Natural killer cell treated with Interleukin-12 subunit alpha and Interleukin-12 subunit beta and Interleukin-15 and Interleukin-18, amount 100 ng/mL, for 72 hours (primary cell): Measurements from ENCODE around the gene IFT122. TPM values are rescaled to one million over a fixed set of nuclear protein-coding genes. Genes with fewer than 3 reads are reported as not detected.

Source experiments
- ATAC-seq, 2 donors: fragments of 150-1000 bp; cut with Tn5 transposase in 1 of 2; sonication (Bioruptor Pico), chemical (Tn5 transposase) in 1 of 2; 2 replicates each; pipeline ENCODE4 v1.10.0; 2021
- DNase-seq: peaks from one replicate; pipeline ENCODE4 v3.0.0; 2022; ENCODE audit warnings: low spot score
- H3K27ac Mint-ChIP-seq, 2 donors: 1 replicate in 1 of 2; 2 replicates in 1 of 2; pipeline ENCODE4 v1.8.0; 2022; ENCODE audit warnings: mixed read lengths in 2 of 2, mild to moderate bottlenecking in 1 of 2, moderate library complexity in 1 of 2
- H3K27me3 Mint-ChIP-seq, 2 donors: 1 replicate in 1 of 2; 2 replicates in 1 of 2; pipeline ENCODE4 v1.8.0; 2022; ENCODE audit warnings: mixed read lengths in 2 of 2
- H3K36me3 Mint-ChIP-seq: one replicate; pipeline ENCODE4 v1.8.0; 2022; ENCODE audit warnings: mixed read lengths
- H3K4me1 Mint-ChIP-seq, 2 donors: 1 replicate in 1 of 2; 2 replicates in 1 of 2; pipeline ENCODE4 v1.8.0; 2022; ENCODE audit warnings: low read depth in 2 of 2, mixed read lengths in 2 of 2, mild to moderate bottlenecking in 1 of 2
- H3K4me3 Mint-ChIP-seq: one replicate; pipeline ENCODE4 v1.8.0; 2022; ENCODE audit warnings: mixed read lengths
- H3K9me3 Mint-ChIP-seq: 2 replicates; pipeline ENCODE4 v1.8.0; 2022; ENCODE audit warnings: mixed read lengths
- total RNA-seq, 2 donors: library from RNA; stranded (reverse); gene quantifications; one replicate each; pipeline ENCODE4 v1.2.3, GENCODE V29; 2022

The IFT122 gene
- total RNA-seq, 2 donors from 2014 or later = 13.1 to 27.4 TPM

- ATAC-seq (peak; percentile 45 to 50), DNase-seq (no peak)
- H3K27me3 Mint-ChIP-seq = no peaks in the 10 kb centered on the region
- H3K4me1 Mint-ChIP-seq = peaks cover 24 to 28% of the 10 kb centered on the region in 2 donors
- no peaks in the 10 kb centered on the region for H3K36me3 Mint-ChIP-seq
- peak overlapping the region; percentile 60 for H3K4me3 Mint-ChIP-seq
- H3K27ac Mint-ChIP-seq = peak overlapping the region; percentile 39 to 78
- H3K9me3 Mint-ChIP-seq = no peaks in the 10 kb centered on the region
These were observed 118.2 kb downstream of the IFT122 start for GRCh38 chr3:129558081-129558771.

- no peak overlapping the region for H3K4me3 Mint-ChIP-seq
- H3K36me3 Mint-ChIP-seq = no peaks in the 10 kb centered on the region
- DNase-seq = no peak
These were observed 118.9 kb downstream of the IFT122 start for GRCh38 chr3:129558772-129559564.

GRCh38 chr3:129559565-129560079 lies 119.6 kb downstream of the IFT122 start:
- Mint-ChIP-seq H3K27ac (no peak overlapping the region), H3K27me3 (no peaks in the 10 kb centered on the region), H3K36me3 (no peaks in the 10 kb centered on the region), H3K4me1 (peaks cover 19 to 20% of the 10 kb centered on the region in 2 donors), H3K4me3 (no peak overlapping the region), H3K9me3 (no peaks in the 10 kb centered on the region)
- no peak for ATAC-seq
- no peak for DNase-seq

More at GRCh38 chr3:129558772-129559564, 118.9 kb downstream of the IFT122 start:
- Mint-ChIP-seq H3K9me3 (no peaks in the 10 kb centered on the region), H3K27me3 (no peaks in the 10 kb centered on the region), H3K4me1 (peaks cover 24 to 26% of the 10 kb centered on the region in 2 donors), H3K27ac (peak overlapping the region; percentile 39 to 78)
- ATAC-seq = peak; percentile 21 to 56

- no peaks in the 10 kb centered on the region for H3K36me3 Mint-ChIP-seq
- H3K9me3 Mint-ChIP-seq = no peaks in the 10 kb centered on the region
- ATAC-seq (no peak), DNase-seq (no peak)
- no peak overlapping the region for H3K4me3 Mint-ChIP-seq
- H3K27me3 Mint-ChIP-seq = no peaks in the 10 kb centered on the region
- peaks cover 18% of the 10 kb centered on the region in 2 donors for H3K4me1 Mint-ChIP-seq
- H3K27ac Mint-ChIP-seq = peak overlapping the region in 1 of 2 donors; percentile 2
These were observed 120.3 kb downstream of the IFT122 start for GRCh38 chr3:129560269-129560787.

GRCh38 chr3:129560911-129561594 lies 121.0 kb downstream of the IFT122 start:
- H3K4me3 Mint-ChIP-seq = no peak overlapping the region
- DNase-seq (no peak), ATAC-seq (no peak)
- H3K9me3 Mint-ChIP-seq = no peaks in the 10 kb centered on the region
- peaks cover 18 to 21% of the 10 kb centered on the region in 2 donors for H3K4me1 Mint-ChIP-seq
- H3K27ac Mint-ChIP-seq = peak overlapping the region in 1 of 2 donors; percentile 2
- H3K36me3 Mint-ChIP-seq = no peaks in the 10 kb centered on the region
- H3K27me3 Mint-ChIP-seq = no peaks in the 10 kb centered on the region

GRCh38 chr3:129561619-129562248 lies 121.7 kb downstream of the IFT122 start:
- Mint-ChIP-seq H3K36me3 (no peaks in the 10 kb centered on the region), H3K27ac (no peak overlapping the region), H3K27me3 (no peaks in the 10 kb centered on the region), H3K9me3 (no peaks in the 10 kb centered on the region), H3K4me1 (peaks cover 21 to 27% of the 10 kb centered on the region in 2 donors), H3K4me3 (no peak overlapping the region)
- no peak for ATAC-seq
- DNase-seq = no peak

GRCh38 chr3:129562803-129563202 lies 122.8 kb downstream of the IFT122 start:
- H3K4me3 Mint-ChIP-seq = no peak overlapping the region
- H3K36me3 Mint-ChIP-seq = no peaks in the 10 kb centered on the region
- DNase-seq = no peak

GRCh38 chr3:129563332-129563731 lies 123.3 kb downstream of the IFT122 start:
- no peaks in the 10 kb centered on the region for H3K9me3 Mint-ChIP-seq
- DNase-seq (no peak), ATAC-seq (no peak)
- H3K36me3 Mint-ChIP-seq = no peaks in the 10 kb centered on the region
- peaks cover 21 to 28% of the 10 kb centered on the region in 2 donors for H3K4me1 Mint-ChIP-seq
- no peak overlapping the region for H3K4me3 Mint-ChIP-seq
- H3K27me3 Mint-ChIP-seq = no peaks in the 10 kb centered on the region
- no peak overlapping the region for H3K27ac Mint-ChIP-seq

More at GRCh38 chr3:129562803-129563202, 122.8 kb downstream of the IFT122 start:
- Mint-ChIP-seq H3K9me3 (no peaks in the 10 kb centered on the region), H3K27me3 (no peaks in the 10 kb centered on the region), H3K27ac (no peak overlapping the region), H3K4me1 (peaks cover 22 to 30% of the 10 kb centered on the region in 2 donors)
- ATAC-seq = no peak

GRCh38 chr3:129563850-129564535 lies 124.0 kb downstream of the IFT122 start:
- DNase-seq = no peak
- H3K4me1 Mint-ChIP-seq = peaks cover 23 to 31% of the 10 kb centered on the region in 2 donors
- H3K4me3 Mint-ChIP-seq = no peak overlapping the region
- H3K36me3 Mint-ChIP-seq = no peaks in the 10 kb centered on the region
- no peaks in the 10 kb centered on the region for H3K27me3 Mint-ChIP-seq
- H3K9me3 Mint-ChIP-seq = no peaks in the 10 kb centered on the region
- ATAC-seq = no peak
- H3K27ac Mint-ChIP-seq = no peak overlapping the region

- peaks cover 34 to 41% of the 10 kb centered on the region in 2 donors for H3K4me1 Mint-ChIP-seq
- H3K9me3 Mint-ChIP-seq = no peaks in the 10 kb centered on the region
- no peaks in the 10 kb centered on the region for H3K36me3 Mint-ChIP-seq
- no peak for ATAC-seq
- DNase-seq = no peak
- H3K27me3 Mint-ChIP-seq = no peaks in the 10 kb centered on the region
- H3K4me3 Mint-ChIP-seq = no peak overlapping the region
- no peak overlapping the region for H3K27ac Mint-ChIP-seq
These were observed 125.1 kb downstream of the IFT122 start for GRCh38 chr3:129564981-129565644.

GRCh38 chr3:129565902-129566301 lies 125.9 kb downstream of the IFT122 start:
- no peaks in the 10 kb centered on the region for H3K36me3 Mint-ChIP-seq
- ATAC-seq (no peak), DNase-seq (no peak)
- H3K27ac Mint-ChIP-seq = no peak overlapping the region
- H3K4me3 Mint-ChIP-seq = no peak overlapping the region
- peaks cover 29 to 36% of the 10 kb centered on the region in 2 donors for H3K4me1 Mint-ChIP-seq
- H3K9me3 Mint-ChIP-seq = no peaks in the 10 kb centered on the region
- no peaks in the 10 kb centered on the region for H3K27me3 Mint-ChIP-seq

- Mint-ChIP-seq H3K27me3 (no peaks in the 10 kb centered on the region), H3K9me3 (no peaks in the 10 kb centered on the region), H3K27ac (no peak overlapping the region), H3K36me3 (no peaks in the 10 kb centered on the region), H3K4me3 (peak overlapping the region; percentile 22), H3K4me1 (peaks cover 32 to 41% of the 10 kb centered on the region in 2 donors)
- DNase-seq = no peak
- ATAC-seq = no peak
These were observed 127.2 kb downstream of the IFT122 start for GRCh38 chr3:129567176-129567705.
